GM23248 (cell line): ENCODE data around the gene SRGN.

ENCODE experiments used
- EZH2 ChIP-seq: fragments of 200-600 bp; sonication (generic); IDR thresholded peaks from 2 replicates; pipeline ENCODE4 v1.6.1; 2018; ENCODE audit warnings: antibody characterized with exemption, mild to moderate bottlenecking; ENCODE audit not compliant: insufficient read depth, poor library complexity, severe bottlenecking
- EZH2phosphoT487 ChIP-seq: fragments of 200-600 bp; sonication (generic); IDR thresholded peaks from 2 replicates; pipeline ENCODE4 v1.6.1; 2018; ENCODE audit warnings: antibody characterized with exemption, moderate library complexity, mild to moderate bottlenecking, low read depth; ENCODE audit not compliant: insufficient read depth

- TF ChIP-seq EZH2phosphoT487 (no peak), EZH2 (no peak)
These were observed 36.8 kb downstream of the SRGN start for GRCh38 chr10:69124563-69125268.
